GM19193 (cell line): ENCODE measurements around the gene RNASET2.

ENCODE experiments used
- POLR2A ChIP-seq: IDR thresholded peaks from 4 replicates; pipeline ENCODE4 v1.6.1; 2011; ENCODE audit not compliant: insufficient read depth, insufficient read length; ENCODE audit errors: extremely low read depth

Gene RNASET2

DNA sequence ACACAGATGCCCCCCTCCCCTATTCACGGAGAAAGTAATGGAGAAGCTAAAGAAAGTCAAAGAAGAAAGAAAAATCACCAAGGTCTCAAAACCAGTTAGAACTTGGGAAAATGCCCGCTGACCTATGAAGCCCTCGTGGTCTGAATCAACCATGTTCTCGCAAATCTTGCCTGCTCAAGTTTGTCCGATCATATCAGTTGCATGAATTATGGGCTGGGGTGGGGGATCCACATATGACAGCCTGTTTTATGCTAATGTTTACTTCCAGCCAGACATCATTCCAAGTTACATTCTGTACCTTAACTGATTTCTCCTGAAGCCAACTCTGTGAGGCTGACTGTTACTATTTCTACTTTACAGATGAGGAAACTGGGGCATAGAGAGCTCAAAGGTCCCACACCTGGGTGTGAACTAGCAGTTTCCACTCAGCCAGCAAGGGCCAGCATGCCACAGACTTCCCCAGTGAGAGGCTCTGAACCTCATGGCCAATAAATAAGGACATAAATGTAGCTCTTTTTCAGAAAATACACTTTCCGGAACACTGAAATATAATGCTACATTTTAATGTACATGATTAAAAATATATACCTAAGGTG, 2.1 kb downstream of the RNASET2 start:
- no peak for TF ChIP-seq POLR2A

DNA sequence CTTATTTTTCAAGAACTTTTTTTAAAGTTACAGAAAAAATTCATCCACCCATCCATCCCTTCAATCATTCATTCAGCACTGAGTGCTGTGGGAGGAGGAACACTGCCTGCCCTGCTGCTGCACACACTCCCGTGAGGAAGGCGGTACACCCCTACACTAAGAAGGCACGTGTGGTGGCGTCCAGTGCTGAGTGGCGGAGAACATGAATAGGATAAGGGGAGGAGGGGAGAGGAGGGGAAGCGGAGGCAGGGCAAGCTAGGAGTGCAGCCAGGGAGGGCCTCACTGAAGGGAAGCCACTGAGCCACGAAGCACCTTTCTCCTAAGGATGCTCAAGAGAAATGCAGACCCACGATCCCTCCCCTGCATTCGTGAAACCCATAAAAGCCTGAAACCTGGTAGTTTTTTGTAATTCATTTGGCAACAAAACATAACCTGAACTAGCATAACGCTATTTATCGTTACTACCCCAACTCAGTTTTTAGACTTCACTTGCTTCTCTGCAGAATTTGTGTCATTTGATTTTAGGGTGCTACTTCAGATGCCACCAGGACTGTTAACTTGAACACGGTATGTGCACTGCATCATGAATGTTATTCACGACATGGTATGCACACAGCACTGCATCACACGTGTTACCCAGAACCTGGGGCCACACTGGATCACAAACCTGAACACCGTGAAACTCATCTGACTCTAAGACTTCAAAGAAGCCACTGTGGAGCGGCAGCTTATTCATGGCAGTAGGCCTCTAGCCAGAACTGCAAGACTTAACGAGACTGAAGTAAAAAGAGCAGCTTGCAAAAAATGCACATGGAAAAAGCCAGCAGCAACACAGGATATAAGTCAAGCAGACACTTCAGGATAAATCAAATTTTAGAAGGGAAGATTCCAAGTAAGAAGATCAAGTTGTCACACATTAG, 3.5 kb downstream of the RNASET2 start:
- TF ChIP-seq POLR2A, result no peak

DNA sequence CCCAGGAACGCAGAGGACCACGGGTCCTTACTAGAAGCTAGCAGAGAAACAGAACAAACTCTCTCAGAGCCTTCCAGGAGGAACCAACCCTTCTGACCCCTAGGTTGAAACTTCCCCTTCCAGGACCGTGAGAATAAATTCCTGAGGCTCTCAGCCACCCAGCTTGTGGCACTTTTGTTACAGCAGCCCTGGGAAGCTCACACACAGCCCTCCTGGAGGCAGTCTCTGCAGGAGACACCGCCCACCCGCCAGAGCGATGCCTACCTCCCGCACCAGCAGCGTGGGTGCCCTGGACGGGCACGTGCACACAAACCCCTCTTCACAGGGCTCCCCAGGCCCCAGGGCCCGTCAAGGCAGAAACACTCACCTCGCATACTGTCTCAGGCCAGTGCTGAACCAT, 4.2 kb downstream of the RNASET2 start:
- TF ChIP-seq POLR2A, result no peak

DNA sequence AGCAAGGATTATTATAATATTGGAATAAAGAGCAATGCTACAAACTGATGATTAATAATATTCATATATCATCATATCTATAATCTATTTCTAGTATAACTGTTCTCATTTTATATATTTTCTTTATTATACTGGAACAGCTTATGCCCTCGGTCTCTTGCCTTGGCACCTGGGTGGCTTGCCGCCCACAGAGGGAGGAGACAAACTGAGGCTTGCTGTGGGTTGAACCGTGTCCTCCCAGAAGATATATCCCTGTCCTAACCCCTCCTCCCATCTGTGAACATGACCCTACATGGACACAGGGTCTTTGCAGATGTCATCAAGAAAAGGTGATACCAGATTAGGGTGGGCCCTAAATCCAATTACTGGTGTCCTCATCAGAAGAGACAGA, 4.7 kb downstream of the RNASET2 start:
- no peak for TF ChIP-seq POLR2A

DNA sequence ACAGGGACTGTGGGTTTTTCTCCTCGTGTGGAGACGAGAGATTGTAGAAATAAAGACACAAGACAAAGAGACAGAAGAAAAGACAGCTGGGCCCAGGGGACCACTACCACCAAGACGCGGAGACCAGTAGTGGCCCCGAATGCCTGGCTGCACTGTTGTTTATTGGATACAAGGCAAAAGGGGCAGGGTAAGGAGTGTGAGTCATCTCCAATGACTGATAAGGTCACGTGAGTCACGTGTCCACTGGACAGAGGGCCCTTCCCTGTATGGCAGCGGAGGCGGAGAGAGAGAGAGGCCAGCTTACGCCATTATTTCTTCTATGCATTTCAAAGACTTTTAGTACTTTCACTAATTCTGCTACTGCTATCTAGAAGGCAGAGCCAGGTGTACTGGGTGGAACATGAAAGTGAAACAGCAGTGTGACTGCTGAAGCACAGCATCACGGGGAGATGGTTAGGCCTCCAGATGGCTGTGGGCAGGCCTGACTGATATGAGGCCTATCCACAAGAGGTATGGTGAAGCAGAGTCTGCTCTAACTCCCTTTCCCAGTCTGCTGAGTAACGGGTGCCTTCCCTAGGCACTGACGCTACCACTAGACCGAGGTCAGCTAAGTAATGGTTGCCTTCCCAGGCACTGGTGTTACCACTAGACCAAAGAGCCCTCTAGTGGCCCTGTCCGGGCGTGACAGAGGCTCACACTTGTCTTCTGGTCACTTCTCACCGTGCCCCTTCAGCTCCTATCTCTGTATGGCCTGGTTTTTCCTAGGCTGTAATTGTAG, 5.3 kb downstream of the RNASET2 start:
- peak; percentile 15 for TF ChIP-seq POLR2A

DNA sequence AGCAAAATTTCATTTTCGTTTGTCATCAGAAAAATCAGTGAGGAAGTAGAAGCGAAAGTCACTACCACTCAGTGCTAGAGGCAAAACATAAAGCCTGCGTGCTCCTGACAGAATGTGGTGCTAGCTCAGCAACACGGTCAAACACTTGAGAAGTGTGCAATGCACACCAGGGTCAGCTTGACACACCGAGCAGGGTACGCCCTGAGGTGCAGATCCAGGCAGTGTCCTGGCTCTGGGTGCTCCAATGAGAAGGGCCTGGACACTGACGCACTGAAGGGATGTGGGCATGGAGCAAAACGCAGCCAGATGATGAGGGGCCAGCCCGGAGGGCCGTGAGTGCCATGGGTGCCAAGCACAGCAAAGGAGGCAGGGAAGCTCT, 5.9 kb downstream of the RNASET2 start:
- peak; percentile 20 for TF ChIP-seq POLR2A

DNA sequence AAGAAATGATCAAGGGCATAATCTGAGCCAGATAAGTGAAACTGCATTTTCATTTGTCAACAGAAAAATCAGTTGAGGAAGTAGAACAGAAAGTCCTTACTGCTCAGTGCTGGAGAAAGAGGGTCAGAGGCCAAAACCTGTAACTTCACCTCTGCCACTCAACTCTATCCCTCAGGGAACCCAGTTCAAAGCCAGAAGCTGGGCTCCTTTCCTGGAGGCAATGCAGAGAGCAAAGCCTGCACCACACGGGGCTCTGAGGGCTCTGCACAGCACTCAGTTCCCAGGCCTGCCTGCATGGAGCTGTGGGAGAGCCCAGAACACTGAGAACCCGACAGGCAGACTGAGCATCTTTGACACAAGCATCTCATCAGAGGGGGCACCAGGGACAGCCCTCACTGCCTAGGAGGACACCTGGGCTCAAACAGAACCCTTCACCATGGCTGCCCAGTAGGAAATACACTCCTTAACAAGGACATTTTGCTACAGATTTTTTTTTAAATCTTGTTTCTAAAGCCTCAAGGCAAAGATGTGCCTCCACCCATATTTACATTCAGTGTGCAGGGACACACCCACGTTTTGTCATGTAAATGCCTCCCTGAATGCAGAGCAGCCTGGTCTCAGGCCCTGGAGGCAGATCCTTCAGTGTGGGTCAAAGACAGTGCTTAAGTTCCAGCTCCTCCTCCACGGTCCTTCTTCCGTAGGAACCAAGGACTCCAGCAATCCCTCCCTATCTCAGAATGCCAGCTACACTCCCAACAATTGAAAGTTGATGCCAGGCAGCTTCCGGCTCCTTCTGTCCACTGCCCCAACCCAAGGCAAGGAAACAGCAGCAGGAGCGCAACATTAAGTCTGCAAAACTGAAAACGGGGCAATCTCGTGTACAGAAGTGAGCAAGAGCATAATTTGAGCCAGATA, 6.6 kb downstream of the RNASET2 start:
- TF ChIP-seq POLR2A, result peak; percentile 24

DNA sequence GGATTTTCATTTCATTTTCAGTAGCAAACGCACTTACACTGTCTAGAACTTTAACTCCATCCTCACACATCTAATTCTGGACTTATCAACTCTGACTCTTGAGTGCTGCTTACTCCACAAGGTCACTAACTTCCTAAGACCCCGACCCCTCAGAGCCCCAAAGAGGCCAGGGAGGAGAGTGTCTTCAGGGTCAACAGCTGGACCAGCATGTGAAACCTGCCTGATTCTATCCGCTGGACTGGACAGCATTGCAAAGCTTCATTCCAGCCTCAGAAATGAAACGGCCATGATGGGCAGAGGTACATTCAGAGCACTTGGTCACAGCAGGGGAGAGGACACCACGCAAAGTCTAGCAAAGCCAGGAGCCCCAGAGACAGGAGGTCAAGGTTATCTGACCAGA, 9.1 kb downstream of the RNASET2 start:
- TF ChIP-seq POLR2A, result no peak

DNA sequence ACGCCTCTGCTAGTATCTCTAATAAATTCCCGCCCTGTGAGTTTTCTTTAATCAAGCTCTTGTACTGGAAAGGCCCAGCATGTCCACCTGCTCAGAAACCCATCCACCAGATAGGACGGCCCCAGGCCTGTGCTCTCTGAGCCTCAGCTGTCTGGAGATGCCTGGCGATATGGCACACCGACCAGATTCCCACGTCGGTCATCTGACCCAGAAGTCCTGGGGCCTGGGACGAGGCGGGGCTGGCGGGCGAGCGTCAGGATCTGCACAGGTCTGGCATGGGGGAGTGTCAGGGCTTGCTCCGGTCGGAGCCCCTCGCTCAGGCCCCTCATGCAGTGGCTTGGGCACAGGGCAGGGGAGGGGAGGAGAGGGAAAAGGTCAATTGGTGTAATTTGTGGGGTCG, 10.2 kb downstream of the RNASET2 start:
- no peak for TF ChIP-seq POLR2A

DNA sequence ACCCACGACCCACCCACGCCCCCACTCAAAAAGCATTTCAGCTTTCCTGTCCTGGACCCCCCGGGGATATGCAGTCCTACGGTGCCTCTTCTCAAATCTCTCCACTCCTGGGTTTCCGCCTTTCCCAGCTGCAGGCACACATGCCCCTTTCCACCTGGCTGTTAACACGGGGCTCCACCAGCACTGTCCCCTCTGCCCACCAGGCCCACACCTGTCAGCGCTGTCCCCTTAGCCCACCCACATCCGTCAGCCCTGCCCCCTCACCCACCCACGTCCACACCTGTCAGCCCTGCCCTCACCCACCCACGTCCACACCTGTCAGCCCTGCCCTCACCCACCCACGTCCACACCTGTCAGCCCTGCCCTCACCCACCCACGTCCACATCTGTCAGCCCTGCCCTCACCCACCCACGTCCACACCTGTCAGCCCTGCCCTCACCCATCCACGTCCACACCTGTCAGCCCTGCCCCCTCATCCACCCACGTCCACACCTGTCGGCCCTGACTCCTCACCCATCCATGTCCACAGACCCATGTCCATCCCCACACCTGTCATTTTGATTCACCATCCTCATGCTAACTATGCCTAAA, 11.6 kb downstream of the RNASET2 start:
- no peak for TF ChIP-seq POLR2A

DNA sequence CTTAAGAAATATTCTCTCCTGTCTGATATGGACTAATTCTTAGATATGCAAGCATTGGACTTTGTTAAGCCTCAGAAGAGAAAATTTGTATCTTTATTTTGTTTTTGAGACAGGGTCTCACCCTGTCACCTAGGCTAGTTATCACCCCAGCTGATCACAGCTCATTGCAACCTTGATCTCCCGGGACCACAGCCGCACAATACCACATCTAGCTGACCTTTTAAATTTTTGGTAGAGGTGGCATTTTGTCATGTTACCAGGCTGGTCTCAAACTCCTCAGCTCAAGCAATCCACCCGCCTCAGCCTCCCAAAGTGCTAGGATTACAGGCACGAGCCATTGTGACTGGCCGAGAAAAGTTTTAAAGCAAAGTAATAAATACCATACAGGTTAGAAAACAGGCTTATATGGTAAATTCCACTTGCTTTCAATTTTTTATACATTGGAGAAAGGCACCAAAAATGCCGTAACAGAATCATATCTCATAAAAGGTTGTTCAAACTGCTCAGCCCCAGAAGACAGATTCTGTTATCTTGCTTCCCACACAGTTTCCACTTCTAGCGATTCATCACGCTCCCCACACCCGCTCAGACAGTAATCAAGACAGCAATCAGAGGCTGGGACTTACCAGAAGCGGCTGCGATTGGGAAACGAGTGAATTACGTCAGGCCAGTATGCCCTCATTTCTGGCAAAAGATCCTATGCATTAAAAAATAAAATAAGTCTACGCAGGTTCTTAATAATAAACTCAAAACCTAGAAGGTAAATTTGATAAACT, 13.8 kb downstream of the RNASET2 start:
- TF ChIP-seq POLR2A, result no peak

DNA sequence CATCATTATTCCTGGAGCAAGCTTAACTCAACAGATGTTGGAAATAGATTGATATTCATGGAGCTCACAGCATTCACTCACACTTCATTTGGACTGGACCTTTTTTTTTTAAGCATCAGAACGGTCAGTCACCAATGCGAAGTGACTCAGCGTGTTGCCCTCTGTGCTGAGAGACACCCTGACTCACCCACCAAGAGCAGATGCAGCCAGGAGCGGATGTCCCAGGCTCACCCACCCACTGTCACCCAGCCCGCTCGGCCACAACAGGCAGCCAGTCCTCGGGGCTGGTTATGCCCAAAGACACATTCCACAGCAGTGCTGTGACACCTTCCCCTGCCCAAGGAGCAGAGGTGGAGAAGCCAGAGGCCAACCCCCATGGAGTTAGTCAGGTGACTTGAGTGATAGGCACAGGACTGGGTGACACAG, 15.7 kb downstream of the RNASET2 start:
- TF ChIP-seq POLR2A, result no peak

DNA sequence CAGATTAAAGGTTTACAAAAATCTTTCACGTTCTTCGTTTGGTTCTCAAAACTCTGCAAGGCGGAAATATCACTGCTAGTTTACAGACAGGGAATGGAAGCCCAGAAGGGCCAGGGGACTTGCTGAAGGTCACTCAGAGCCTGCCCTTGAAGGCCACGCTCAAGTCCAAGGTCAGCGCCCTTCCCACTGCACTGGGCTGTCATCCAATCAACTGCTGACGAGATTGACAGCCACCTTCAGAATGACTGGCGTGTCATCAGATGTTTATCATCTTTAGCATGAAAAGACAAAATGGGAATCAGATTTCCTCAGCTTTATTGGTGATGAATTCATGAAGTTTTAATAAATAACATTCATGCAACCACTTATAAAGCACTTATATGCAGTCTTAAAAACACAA, 16.5 kb downstream of the RNASET2 start:
- TF ChIP-seq POLR2A, result no peak
